Stimulated activated CD8-positive, alpha-beta memory T cell treated with anti-CD3 and anti-CD28 coated beads, Interleukin-7, amount 100 ng/mL, for 48 hours (primary cell): ENCODE data around the gene CCDC71.

Experiments
- DNase-seq, 2 donors: peaks; one replicate each; pipeline ENCODE4 v3.0.0-alpha.2; 2020; ENCODE audit warnings: low read depth in 1 of 2; ENCODE audit errors: extremely low read depth in 1 of 2

Gene CCDC71

DNA sequence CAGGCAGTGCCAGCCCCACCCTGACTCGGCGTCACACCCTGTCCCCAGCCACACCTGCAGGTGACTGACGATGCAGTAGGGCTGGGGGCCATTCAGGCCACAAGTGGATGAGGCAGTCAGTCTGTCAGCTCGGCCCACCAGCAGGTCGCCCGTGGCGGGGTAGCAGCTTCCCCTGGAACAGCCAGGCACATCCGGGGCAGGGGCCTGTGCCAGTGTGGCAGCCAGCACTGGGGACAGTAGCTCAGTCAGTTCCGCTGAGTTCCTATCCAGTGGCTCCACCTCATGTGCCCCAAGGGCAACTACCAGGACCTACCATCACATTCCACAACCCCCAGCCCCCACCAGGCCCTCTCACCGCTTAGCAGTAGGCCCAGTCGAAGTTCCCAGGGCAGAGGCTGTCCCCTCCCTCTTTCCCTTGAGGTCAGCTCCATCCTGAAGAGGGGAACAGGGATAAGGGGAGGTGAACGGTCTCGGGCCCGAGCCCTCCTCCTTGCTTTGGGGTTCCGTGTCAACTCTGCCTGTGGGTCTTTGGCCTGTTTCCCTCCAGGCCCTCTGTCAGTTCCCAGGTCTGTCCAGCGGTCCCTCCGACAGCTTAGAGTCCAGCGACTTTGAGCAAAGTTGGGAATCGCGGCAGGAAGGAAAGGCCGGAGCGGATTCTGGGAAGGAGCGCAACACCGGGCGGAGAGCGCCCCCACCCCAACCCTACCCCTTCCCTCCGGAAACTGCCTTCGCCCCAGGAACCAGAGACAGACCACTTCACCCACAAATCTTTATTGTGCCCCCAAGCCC lies 33.5 kb downstream of the CCDC71 start, which contains the start of gene LAMB2:
LAMB2 (minus strand) TSS at position 614 of the 789 bp plus-strand sequence; CDS start at position 431, 183 bp downstream.
- no peak for DNase-seq

DNA sequence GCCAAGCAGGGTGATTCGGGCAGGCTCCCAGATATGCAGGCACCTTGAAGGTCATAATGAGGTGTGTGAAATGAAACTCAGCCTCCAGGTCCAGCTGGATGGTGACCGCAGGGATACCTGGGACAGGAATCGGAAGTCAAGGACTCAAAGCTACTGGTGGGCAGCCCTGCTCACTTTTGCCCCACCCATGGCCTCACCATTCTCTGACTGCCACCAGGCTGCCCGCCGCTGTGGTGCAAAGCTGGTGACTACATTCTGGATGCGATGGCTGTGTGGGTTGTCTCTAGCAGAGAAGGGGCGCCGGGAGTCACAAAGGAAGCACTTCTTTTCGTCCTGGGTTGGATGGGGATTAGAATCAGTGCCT lies 34.1 kb downstream of the CCDC71 start:
- no peak for DNase-seq

DNA sequence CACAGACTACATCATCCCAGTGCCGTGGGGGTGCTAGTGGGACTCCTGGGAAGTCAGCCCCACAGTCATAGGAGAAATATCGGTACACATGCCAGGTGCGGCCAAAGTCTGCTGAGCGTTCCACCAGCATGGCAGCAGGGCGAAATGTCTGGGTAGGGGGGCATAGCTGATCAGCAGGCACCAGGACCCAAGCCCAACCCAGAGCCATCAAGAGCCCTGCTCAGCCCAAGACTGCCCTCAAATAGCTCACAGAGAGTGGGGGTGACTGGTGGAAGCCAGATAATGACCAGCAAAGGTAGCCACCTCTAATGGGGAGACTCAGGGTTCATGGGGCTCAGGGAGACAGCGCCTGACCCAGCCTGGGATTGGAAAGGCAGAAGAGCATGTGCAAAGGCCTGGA lies 34.6 kb downstream of the CCDC71 start:
- no peak for DNase-seq

DNA sequence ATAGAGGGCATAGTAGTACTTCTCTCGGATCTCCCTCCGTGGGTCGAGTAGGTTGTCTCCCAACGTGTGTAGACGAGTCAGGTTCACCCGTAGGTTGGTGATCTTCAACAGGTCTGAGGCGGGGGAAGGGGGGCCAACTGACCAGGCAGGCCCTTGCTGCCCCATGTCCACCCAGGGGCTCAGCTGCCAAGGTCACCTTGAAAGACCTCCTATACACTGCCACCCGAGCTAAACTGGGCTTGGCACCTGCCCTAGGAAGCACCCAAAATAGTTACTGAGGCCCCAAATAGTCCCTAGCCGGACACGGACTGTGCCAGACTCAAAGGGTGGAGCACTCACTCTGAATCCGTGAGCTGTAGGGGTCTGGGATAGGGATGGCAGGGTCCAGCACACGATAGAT lies 35.1 kb downstream of the CCDC71 start:
- DNase-seq = no peak

DNA sequence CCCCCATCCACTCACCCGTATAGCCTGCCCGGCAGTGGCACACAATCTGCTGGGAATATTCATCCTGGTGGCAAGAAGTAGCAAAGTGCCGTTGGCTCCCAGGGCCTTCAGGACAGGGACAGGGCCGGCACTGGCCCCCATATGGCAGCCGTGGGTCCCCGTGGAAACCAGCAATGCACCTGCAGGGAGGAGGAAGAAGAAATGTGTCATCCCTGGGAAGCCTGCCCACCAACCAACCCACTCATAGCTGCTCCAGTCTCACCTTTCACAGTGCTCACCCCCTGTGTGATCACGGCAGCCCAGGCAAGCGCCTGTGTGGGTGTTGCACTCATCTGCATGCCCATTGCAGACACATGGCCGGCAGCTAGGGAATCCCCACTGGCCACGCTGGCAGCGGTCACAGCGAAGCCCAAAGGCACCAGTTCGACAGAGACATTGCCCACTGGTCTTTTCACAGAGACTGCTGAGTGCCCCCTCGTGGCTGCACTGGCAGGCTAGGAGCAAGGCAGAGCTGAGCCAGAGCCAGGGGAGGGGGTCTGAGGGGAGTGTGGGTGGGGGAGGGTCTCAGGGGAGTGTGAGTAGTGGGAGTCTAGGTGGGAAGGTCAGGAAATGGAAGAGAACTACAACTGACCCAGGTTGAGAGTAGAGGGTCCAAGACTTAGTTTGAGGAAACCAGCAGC lies 41.0 kb downstream of the CCDC71 start:
- no peak for DNase-seq

DNA sequence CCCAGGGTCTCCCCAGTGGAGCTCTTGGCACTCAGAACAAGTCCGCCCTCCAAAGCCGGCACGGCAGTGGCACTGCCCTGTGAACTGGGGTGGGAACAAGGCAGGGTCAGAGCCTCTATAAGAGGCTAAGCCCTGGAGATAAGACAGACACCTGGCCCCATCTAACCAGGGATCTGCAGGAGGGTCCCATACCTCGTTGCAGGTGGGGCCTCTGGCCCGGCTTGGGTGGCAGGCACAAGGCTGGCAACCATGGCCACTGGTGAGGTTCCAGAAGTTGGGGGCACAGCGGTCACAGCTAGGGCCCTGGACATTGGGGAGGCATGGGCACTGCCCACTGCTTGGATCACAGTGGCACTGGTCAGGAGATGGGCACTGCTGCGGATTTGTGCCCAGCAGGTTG lies 41.9 kb downstream of the CCDC71 start:
- DNase-seq = no peak

DNA sequence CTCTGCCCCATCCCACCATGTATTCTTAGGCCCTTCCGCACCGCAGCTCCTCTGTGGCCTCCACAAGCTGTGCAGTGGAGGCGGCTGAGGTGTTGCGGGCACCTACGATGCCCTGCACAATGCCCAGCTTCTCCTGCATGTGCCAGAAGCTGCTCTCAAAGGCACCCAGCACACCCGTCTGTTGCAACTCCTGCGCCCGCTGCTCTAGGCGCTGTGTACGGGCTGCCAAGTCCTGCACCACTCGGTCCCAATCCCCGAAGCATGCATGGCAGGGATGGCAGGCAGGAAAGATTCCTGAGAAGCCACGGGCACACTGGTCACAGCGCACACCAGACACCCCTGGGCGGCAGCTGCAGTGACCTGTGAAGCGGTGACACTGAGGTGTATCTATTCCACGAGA lies 42.4 kb downstream of the CCDC71 start:
- no peak for DNase-seq

DNA sequence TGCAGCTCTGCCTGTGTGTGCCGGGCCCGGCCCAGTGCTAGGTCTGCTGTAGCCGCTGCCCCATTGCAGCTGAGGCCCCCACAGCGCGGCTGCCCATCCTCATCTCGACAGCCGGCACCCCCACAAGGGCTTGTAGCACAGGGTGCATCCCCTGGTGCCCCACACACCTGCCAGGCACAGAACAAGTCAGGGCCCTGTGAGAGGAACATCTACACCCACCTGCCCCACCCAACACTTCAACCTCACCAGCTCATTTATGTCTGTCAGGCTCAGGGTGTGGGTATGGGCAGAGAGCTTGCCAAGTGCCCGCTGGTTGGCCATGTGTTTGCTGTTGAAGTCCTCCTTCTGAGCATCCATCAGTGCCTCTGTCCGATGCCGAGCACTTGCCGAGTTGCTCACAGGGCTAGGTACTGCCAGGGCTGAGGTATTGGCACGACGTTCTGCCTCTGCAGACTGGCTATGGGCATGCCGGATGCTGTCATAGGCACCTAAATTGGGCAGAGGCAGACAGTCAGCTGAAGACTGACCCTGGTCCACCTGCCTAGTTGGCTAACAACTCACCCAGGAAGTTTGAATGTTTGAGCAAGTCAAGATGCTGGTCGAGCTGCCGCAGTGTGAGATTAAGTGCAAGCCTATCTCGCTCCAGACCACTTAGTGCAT lies 43.1 kb downstream of the CCDC71 start:
- no peak for DNase-seq

DNA sequence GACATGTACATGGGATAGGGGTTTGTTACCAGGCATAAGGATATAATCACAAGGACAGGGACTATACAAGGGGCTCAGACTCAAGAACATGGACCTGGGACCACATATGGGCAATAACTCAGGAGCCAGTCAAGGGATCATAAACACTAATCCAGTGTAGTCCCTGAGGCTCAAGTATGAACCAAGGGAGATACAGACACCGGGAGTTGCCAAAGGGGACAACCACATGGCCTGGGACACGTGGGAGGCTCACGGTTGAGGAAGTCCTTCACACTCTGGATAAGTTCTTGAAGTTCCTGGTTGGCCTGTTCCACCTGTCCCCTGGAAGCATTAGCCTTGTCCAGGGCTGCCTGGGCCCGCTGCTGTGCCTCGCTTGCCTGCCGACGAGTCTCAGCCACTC lies 43.7 kb downstream of the CCDC71 start:
- no peak for DNase-seq

DNA sequence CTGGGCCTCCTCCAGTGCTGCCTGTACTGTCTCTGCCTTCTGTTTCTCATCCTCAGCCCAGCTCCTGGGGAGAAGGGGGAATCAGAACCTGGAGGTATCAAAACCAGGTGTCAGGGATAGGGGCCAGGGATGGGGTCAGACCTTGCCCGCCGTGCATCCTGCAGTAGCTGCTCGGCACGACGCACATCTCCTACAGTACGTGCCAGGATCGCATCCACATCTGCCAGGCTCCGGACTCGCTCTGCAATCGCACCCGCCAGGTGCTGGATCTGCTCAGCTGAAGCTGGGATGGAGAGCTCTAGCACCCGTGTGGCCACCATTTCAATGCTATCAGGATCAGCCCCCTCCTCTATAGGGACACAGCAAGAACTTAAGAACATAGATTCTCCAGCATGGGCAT lies 44.1 kb downstream of the CCDC71 start:
- no peak for DNase-seq

DNA sequence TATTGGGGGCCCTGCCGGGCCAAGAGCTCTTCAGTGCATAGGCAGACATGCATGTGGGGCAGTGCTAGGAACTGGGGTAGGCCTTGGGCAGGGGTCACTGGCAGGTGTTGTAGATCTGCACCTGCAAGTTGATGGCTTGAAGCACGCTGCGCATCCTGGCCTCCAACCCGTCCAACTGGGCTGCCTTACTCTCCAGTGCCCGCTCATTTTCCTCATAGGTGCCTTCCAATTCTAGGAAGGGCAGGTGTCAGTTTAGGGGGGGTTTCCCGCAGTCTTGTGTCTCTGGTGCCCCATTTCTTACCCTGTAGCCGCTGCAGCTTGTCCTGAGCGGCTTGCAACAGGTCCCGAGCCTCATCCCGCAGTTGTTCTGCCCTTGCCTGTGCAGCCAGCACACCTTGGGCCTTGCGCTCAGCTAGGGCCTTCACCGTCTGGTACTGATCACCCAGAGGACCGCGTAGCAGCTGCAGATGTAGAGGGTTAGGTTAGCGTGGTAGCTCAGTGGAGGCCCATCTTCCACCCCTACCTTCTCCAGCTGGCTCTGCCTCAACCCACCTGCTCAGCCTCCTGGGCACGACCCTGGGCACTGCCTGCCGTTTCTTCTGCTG lies 44.9 kb downstream of the CCDC71 start:
- DNase-seq = no peak

DNA sequence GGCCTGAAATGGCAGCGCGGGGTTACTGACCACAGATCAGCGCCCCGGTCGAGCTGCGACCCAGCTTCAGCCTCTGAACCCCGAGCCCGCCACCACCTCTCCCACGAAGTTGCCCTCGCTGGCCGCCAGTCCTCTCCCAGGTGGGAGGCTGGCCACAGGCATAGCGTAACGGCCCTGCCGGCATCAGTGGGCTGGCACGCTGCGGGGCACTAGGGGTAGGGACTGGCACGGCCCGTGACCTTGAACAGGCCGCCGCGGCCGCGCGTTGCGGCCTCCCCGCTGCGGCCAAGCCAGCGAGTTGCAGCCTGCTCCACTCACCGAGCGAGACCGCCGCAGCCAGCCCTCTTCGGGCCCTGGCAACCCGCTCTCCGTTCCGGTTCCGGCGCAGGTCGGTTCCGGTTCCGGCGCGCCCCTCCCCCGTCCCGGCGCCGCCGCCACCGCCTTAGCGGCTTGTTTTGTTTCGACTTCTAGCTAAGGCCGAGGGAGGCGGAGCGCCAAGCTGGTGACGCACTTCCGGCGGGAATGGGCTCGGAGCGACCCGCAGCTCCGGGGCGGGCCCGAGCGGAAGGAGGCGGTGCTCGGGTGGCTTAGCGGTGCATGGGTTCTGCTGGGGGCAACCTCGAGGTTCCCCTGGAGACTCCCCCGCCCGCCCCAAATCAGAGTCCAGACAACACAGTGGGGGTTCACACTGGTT lies 45.5 kb downstream of the CCDC71 start, which contains the start of gene USP19:
USP19 (minus strand) TSS at position 386 of the 694 bp plus-strand sequence. CDS start 1,678 bp downstream, outside the sequence.
- DNase-seq = peak; percentile 89 to 90

DNA sequence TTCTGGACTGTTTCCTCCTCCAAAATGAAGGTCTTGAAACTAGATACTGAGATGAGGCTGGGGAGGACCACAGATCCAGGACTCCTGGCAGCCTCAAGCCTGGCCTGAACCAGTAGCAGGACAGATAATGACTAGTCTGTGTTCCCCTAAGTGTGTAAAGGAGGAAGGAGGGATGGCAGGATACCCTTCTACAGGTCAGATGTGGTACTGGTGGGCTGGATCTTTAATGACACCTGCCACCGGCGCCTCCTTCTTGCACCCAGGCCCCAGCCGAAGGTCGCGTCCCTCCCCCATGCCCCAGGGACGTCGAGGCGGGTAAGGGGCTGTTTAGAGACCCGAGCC lies 46.1 kb downstream of the CCDC71 start:
- no peak for DNase-seq

DNA sequence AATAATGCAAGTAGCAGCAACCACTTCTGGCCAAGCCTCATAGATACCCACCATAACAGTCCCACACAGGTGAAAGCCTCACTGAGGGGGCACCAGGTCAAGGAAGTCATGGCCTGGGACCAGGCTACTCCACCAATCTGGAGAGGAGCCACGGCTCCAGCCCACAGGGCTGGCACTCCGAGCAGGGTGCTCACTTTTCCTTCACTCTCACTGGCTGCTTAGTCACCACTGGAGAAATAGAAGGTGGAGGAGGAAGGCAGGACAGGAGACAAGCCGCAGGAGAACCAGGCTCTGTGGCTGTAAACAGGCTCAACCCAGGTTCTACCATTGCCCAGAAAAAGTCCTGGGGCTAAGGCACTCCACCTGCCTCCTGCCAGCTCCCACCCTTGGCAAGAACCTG lies 46.7 kb downstream of the CCDC71 start:
- no peak for DNase-seq

DNA sequence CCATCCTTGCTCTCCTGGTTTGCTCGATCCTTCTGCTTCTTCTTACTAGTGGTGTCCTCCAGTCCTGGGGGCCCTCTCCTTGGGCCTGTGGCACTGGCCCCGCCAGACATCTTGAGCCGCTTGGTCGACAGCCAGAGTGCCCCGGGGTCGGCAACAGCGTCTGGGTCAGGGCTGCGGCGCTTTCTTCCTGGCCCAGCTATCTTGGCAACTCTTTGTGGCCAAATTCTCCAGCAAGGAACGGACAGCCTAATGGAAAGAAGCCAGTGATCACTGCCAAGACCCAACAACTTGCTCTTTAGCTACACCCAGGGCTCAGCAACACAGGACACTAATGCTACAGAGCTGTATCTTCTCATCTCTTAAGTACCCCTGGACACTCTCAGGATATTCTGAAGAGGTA lies 47.1 kb downstream of the CCDC71 start:
- DNase-seq = no peak
